HCEC 1CT (cell line): ENCODE results near the gene ARRDC4.
"Not testable (repeated sequence)": the region's sequence is repeated elsewhere in the genome, so short reads cannot be mapped to it uniquely, and the experiment has no call there.

Experiments used
- DNase-seq: peaks from one replicate; pipeline ENCODE4 v3.0.0-alpha.2; 2017

The ARRDC4 gene

DNA sequence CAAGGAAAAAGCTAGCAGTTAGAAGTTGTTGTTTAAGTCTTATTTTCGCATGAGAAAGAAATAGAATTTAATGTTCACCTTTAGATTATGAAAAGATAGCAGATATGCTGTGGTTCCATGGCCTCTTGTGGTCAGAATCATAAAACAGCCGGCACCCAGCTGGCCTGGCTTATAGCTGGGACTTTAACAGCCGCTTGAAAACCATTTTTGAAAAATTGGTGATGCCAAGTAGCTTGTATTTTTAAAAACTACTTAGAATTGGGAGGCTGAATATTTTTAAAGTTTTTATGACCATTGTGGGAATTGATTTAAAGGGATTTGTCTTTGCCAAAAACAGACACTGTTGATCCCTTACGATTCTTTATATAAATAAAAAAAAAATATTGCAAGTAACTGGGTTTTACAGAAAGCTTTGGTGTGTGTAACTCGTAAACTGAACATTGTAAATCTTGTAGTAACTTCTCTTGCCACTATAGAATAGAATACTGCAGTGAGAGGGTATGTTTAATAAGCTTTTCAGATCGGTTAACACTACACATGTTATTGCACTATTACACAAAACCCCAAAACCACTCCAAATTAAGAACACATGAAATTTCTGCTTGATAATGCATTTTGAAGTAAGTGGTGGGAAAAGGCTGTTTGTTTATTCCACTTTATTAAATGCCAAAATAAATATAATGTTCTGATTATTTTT lies 6.6 kb downstream of the ARRDC4 start:
- DNase-seq: peak; percentile 35

DNA sequence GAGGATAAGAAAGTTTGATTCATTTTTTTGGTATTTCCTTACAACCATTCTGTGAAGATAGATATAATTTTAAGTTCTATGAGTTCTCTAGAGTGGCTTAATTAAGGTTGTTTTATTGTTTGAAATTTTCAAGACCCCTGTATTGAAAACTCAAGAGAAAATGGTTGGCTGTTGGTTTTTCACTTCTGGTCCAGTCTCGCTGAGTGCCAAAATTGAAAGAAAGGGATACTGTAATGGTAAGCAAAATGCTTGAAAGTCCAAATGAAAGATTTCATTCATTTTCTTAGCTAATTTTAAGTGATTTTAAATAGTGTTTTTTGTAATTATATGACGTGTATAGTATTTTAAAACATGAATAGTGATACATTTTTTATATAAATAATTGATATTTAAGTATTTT lies 7.4 kb downstream of the ARRDC4 start:
- DNase-seq: no peak

DNA sequence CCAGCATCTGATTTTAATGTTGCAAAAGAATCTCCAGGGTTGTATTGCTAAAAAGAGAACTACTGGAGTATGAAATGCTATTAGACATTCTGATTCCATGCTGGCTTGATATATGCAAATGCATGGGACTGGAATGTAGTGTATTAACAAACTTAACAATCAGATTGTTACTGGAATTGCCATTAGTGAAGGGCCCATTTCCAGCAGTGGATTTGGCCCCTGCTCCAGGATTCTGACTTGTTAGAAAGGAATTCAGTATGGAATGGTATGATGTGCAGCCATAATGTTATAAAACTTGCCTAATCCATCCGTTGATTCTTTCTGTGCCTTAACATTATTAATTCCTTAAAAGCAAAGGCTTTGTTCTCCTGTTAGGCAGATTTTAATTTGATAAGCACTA lies 7.9 kb downstream of the ARRDC4 start:
- DNase-seq: peak; percentile 88

DNA sequence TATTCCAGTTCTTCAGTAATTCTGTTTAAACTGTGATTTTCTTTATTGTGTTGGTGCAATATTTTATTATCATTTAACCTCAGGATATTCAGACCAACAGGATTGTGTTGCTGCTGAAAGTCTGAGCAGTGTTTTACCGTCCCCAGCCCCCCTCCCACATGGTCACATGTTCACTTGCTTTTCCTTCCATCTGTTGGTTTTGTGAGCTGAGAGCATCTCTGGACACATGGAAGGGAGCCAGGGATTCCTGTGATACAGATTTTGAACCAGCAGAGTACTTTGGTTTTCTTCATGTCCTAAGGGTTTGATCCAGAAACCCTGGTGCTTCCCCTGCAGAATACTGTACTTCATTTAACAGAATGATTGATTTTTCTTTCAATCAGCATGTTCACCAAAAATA lies 11.9 kb downstream of the ARRDC4 start:
- DNase-seq: no peak

DNA sequence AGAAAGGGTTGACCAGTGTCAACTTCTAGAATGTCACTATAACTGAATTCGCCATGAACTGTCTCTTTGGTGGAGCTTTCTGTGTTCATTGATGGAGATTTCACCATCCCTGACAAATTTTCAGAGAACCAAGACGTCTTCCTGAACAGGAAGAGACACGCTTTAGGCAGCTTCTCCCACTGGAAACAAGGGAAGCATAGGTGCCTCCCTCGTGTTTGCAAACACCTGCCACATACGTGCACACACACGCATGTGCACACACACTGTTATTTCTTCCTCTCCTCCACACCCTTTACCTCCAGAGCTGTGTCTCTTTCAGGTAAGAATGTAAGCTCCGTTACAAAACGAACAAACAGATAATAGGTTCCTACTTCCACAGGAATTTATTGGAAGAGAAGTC lies 15.6 kb downstream of the ARRDC4 start:
- DNase-seq: no peak

DNA sequence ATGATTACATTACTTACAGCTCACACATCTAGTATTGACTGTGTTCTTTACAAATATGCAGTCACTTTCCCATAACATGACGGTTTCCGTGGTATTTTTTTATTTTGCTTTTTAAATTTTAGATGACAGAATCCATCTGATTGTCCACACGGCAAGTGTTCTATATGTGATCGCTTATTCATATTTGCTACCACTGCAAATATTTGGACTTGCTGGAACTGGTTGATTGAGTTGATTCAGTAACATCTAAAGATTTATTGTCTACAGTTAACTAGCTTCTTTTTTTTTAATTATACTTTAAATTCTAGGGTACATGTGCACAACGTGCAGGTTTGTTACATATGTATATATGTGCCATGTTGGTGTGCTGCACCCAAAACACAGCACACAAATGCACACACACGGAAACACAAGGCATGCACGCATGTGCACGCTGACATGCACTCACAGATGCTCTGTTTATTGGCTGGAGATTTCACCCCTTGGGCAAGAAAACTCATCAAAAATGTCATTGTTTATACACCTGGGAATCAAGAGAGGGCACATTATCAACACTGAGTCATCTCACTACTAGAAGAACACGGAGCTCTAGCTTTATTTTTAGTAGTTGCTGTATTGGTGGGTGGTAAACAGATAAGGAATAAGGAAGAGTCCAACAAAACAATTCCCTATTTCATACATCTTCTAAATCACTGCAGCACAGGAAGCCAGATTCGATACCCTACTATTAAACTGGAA lies 16.4 kb downstream of the ARRDC4 start:
- no peak for DNase-seq

DNA sequence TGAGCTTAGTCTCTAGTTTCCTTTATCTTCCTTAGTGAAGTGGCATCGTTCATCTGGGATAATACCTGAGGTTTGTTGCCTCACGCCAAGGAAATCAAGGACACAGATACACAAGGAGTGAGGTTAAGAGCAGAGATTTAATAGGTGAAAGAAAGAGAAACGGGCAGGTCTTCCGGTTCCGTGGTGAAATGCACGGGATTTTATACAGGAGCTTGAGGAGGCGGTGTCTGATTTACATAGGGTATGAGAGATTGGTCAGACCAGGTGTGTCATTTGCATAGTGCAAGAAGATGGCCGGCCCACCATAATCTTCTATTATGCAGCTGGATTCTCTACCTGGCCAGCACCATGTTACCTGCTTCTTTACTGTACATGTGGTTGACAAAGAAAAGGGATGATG lies 17.2 kb downstream of the ARRDC4 start:
- no peak for DNase-seq

DNA sequence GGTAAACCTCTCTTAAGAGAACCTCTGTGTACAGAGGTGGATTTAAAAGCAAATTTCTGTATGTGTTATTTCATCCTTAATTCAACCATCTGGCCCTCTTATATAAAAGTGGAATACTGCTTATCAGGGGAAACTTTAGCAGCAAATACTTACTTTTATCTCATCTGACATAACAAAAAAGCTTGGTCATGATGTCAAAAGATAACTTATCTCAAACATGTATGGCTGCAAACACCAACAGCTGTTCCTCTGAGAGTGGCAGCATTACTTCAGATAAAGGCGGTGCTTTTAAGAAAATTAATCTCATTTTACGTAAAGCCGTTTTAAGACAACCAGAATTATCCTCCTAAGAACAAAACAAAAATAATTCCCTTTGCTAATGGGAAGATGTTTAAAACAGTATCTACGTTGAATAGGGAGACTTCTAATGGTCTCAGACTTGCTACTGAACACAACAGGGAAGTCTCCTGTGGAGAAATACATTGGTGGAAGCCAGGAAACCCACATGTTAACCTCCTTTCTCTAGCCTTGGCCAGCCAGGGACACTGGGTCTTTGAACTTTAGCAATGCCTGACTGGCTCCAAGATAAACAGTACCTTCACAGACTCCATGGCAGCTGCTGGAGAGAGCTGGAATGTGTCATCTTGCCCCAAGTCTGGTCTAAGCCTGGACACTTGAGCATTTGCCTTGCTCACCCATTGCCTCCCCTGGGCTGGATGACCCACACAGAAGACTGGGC lies 18.1 kb downstream of the ARRDC4 start:
- no peak for DNase-seq

DNA sequence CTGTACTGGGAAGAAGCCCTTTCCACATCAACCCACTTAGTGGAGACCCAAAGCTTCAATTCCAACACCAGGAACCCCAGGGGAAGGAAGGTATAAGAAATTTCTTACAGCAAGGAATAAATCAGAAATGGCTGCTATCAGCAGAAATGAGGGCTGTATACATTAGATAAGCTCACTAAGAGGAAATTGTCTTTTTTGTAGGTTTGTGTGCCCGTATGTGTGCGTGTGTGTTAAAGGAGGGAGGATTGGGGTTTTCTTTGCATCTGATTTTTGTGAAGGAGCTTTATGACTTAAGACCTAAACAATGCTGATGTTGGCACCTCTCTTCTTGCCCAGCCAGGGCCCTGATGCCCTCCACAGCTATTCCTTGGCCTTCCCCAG lies 18.6 kb downstream of the ARRDC4 start:
- DNase-seq: no peak

DNA sequence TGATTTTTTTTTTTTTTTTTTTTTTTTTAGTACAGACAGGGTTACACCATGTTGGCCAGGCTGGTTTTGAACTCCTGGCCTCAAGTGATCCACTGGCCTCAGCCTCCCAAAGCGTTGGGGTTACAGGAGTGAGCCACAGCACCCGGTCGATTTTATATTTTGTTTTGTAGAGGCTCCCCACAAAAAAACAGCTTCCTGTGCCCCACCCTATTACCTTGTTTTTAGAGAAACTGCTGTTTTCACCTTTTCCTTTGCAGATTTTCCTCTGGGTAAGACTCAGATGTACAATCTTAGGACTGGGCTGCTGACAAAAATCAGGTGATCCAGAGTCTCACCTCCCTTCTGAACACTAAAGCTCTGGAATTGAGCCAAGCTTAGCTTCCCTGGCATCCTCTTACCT lies 20.6 kb downstream of the ARRDC4 start:
- DNase-seq: no peak

DNA sequence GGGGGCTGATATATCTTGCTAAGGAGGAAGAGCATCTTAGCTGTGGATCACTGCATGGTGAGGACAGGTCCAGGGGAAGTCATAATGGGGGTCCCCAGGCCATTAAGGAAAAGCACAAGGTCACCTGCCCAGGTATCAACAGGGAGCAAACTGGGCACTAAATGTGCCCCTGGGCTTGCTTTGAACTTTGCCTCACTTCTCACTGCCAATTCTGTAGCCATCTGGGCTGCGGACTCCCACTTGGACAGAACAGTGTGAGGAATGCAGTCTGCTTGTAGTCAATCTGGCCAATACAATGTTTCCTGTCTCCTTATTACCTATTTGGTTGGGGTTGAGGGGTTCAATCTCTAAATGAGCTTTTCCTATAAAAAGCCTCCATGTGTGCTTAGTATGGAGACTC lies 21.3 kb downstream of the ARRDC4 start:
- no peak for DNase-seq

DNA sequence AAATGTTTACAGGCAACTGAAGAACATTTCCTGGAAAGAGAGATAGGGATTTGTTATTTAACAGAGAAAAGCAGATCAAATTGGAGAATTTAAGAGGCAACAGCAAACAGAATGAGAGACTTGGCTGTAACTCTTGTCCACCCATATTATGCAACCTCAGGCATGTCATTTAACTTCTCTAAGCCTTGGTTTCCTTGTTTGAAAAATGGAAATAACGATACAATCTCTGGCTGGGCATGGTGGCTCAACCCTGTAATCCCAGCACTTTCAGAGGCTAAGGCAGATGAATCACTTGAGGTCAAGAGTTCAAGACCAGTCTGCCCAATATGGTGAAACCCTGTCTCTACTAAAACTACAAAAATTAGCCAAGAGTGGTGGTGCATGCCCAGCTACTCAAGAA lies 23.7 kb downstream of the ARRDC4 start:
- no peak for DNase-seq

DNA sequence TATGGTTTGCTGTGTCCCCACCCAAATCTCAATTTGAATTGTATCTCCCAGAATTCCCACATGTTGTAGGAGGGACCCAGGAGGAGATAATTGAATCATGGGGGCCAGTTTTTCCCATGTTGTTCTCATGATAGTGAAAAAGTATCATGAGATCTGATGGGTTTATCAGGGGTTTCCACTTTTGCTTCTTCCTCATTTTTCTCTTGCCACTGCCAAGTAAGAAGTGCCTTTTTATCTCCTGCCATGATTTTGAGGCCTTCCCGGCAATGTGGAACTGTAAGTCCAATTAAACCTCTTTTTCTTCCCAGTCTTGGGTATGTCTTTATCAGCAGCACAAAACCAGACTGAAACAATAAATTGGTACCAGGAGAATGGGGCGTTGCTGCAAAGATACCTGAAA lies 25.5 kb downstream of the ARRDC4 start:
- not testable (repeated sequence) for DNase-seq

DNA sequence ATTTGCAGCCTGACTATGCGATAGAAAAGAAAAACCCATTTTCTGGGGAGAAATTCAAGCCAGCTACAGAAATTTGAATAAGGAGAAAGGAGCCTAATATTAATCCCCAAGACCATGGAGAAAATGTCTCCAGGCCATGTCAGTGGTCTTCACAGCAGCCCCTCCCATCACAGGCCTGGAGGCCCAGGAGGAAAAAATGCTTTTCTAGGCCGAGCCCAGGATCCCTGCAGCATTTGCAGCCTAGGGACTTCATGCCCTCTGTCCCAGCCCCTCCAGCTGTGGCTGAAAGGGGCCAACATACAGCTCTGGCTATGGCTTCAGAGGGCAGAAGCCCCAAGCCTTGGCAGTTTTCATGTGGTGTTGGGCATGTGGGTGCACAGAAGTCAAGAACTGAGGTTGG lies 26.3 kb downstream of the ARRDC4 start:
- DNase-seq: no peak

DNA sequence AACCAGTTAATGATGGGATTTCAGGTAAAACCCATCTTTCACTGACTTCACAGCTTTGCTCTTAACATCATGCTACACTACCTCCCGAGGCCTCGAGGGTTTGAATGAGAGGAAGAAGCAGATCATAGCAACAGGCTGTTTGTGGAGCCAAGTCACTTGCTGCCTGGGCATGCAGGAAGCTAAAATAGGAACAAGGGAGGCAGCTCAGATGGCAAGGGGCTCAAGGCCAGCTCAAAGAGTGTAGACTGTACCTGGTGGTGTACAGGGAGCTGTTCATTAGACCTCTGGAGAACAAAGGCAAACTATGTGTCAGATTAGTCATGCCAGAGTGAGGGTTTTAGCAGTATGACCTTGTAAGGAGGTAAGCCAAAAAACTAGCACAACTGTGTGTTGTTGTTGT lies 28.8 kb downstream of the ARRDC4 start:
- DNase-seq: no peak

DNA sequence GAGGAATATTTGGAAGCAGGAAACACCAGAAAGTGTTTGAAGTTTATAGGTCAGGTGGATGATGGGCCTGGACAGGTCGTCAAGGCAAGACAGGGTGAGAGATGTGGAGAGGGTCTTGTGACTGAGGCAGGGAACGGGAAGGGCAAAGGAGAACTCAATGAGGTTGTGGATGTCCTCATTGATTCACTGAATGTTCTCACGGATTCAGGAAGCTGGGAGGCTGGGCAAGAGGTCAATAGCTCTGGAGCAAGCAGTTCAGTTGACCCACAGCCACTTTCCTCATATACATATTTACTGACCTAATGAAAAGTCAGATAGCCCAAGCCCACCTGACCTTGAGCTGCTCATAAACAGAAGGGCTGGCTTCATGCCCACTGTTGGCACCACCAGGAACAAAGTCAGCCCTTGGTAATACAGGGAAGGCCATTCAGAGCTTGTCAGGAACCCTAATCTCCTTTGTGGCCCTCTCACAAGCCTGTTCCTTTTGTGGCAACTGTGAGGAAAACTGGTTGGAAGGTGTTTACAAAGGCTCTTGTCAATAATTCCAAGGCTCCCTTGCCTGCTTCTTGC lies 31.6 kb downstream of the ARRDC4 start:
- DNase-seq: no peak

DNA sequence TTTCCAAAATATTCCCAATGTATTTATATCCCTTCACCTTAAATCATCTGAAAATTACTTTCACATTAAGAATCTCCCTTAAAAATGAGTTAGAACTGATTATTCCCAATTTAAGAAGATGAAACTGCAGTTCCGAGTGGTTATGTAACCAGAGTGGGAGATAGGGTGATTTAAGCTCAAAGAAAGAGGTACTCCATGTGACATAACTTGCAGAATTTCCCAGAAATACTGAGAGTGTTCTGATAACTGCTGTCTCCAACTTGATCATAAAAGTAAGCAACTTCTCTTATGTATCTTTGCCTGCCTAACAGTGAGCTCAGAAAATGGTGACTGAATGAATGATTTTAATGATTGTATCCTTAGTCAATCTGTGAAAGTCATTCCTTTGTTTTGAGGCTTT lies 32.3 kb downstream of the ARRDC4 start:
- no peak for DNase-seq

DNA sequence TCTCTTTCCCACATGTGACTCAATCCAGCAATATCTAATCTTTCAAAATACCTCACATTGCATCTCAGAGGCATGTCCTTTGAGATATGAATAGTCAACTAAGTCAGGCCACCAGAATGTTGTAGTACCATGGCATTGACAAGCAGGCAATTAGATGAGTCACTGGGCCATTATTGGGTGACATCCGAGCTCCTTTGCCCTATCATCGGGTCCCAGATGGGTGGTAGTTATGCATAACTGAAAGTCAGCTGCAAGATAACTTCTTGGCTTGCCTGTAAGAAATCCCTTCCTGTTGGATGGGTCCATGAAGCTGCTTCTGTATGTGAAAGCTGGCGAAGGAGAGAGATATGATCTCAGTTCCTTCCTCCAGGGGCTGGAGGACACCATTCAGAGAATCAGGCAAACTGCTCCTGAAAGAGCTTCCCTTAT lies 32.8 kb downstream of the ARRDC4 start:
- no peak for DNase-seq

DNA sequence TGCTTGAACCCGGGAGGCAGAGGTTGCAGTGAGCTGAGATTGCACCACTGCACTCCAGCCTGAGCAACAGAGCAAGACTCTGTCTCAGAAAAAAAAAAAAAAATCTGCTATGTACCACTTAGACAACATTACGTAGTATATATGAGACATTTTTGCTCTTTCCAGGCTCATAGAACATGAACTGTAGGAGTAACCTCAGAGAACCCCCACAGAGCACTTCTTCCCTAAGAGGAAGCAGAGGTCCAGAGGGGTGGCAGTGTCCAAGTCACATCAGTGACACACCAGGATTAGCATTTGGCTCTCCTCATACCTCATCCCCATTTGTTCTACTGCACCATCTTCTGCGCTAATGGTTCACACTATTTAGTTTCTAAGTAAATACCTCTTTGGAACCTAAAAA lies 33.7 kb downstream of the ARRDC4 start:
- DNase-seq: no peak

DNA sequence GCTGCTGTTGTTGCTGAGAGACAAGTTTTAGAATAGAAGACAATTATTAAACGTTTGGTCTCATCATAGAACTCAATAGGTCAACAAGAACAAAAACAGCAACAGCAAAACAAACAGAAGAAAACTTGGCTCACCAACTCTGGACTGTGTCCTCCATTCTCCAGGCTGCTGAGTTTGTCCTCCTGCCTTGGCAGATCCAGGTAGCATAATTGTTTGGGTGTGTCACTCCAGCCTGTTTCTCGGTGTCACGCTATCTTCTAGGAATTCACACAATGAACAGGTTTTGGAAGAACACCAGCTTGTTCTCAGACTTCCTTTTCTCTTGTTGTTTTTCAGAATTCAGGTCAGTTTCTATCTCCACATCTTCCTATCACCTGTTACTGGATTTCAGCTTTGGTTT lies 34.7 kb downstream of the ARRDC4 start:
- DNase-seq: no peak

DNA sequence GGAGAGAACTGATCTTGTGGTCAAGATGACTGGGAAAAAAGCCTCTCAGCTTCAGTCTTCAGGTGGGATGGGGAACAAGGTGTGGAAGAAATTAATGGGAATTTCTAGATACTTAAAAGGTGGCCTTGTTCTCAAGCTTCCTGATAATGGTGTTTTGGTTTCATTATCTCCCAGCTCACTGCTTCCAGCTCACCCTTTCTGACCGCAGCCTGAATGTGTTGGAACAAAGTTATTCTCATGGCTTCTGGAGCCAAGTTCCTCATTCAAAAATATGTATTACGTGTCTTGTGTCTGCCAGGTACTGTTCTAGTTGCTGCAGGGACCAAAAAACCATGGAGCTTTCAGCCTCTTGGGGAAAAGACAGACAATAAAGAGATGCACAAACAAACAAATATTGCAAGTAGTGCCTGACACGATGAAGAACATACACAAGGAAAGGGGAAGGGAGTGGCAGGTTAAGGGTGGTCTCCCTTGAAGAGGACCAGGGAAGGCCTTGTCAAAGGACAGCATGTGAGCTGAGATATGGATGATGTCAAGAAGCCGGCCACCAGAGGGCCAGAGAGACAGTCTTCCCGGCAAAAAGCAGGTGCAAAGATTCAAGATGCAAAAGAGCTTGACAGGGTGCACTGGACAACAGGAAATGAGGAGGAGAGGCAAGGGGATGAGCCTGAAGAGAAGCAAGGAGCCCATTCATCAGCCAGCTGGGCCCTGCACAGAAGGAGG lies 35.5 kb downstream of the ARRDC4 start:
- peak; percentile 13 for DNase-seq

DNA sequence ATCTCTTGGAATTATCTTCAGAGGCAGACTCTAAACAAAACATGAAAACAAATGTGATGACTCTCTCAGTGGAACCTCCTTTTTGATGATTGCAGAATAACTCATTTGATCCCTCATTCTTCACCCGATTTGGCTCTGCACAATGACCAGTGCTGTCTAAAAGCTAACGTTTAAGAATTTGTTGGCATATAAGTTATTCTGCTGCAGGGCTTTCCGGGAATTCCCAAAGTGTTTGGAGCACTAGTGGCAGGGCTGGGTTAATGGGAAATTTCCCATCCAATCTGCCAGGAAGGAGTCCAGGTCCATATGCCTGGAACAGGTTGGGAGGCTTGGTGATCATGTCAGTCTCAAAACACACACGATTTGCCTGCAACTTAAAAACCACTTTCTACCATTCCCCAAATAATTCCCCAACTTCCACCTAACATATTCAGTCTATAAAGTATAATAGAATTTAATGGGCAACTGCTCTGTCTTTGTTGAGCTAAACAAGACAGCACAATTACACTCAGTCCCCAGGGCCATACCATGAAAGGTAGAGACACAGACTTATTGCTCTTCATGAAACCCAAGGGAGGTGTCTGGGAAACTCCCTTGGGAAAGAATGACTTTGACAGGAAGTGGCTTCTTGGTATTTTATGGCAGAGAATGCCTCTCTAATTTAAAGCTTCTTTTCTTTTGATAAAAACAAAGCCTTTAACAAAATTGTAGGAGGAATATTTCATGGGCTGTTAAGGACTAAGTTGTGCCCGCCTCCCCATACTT lies 38.0 kb downstream of the ARRDC4 start:
- DNase-seq: no peak
